A549 (cell line): Measurements from ENCODE around the gene CDCA7L.

ENCODE experiments used
- CHD2 ChIP-seq: fragments of 150-350 bp; IDR thresholded peaks from 2 replicates; pipeline ENCODE4 v1.6.1; 2014; ENCODE audit warnings: low read length; ENCODE audit not compliant: partially characterized antibody
- CTCF ChIP-seq: fragments of >200 bp; sonication (Bioruptor Twin); formaldehyde crosslinking; IDR thresholded peaks from 3 replicates; pipeline ENCODE4 v1.5.1; 2016
- HDAC2 ChIP-seq: fragments of 200-600 bp; sonication (generic); IDR thresholded peaks from 2 replicates; pipeline ENCODE4 v1.6.1; 2016
- MAZ ChIP-seq: fragments of 150-350 bp; IDR thresholded peaks from 2 replicates; pipeline ENCODE4 v1.6.1; 2014; ENCODE audit warnings: antibody characterized with exemption, low read depth, low read length, borderline replicate concordance
- POLR2A ChIP-seq: IDR thresholded peaks from 2 replicates; pipeline ENCODE4 v1.6.1; 2012; ENCODE audit warnings: mild to moderate bottlenecking, low read length
- USF2 ChIP-seq: fragments of 450-650 bp; IDR thresholded peaks from 2 replicates; pipeline ENCODE4 v1.6.1; 2014; ENCODE audit warnings: antibody characterized with exemption
- ZC3H11A ChIP-seq: fragments of 450-650 bp; IDR thresholded peaks from 2 replicates; pipeline ENCODE4 v1.6.1; 2014; ENCODE audit warnings: antibody characterized with exemption, mild to moderate bottlenecking
- TF ChIP-seq, protein P1 (sequence below): IDR thresholded peaks from 2 replicates; pipeline ENCODE4 v1.6.1; 2012

DNA sequence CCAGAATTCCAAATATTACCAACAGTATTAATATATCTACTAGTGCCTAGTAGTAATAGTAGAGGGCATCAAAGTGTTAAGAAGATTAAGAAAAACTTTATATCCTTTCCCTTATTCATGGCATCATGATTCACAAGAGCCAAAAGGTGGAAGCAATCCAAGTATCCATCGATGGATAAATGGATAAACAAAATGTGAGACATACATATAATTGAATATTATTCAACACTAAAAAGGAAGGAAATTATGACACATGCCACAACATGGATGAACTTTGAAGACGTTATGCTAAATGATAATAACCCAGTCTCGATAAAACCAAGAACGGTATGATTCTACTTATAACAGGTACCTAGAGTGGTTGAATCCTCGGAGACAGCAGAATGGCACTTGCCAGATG lies 23.1 kb downstream of the CDCA7L start:
- TF ChIP-seq CTCF (no peak), USF2 (no peak), HDAC2 (no peak), CHD2 (no peak), MAZ (no peak), ZC3H11A (no peak), POLR2A (no peak)
- TF ChIP-seq, protein P1, sequence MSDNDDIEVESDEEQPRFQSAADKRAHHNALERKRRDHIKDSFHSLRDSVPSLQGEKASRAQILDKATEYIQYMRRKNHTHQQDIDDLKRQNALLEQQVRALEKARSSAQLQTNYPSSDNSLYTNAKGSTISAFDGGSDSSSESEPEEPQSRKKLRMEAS, result no peak
